ENCODE results near the gene TIMM8B. TPM values are rescaled to one million over a fixed set of nuclear protein-coding genes. Genes with fewer than 3 reads are reported as not detected.

TIMM8B gene
- total RNA-seq, 1 experiment from 2014 or later, result 42.4 TPM

GRCh38 chr11:112042961-112043304 is 43.6 kb downstream of the TIMM8B start:
- ChIA-PET CTCF (no interaction called here), POLR2A (ENCODE audit: unreplicated experiment) (interaction anchor here (0.5 kb wide), 1 partner anchor 39 kb away, joined by 5 read pairs; no protein-coding TSS in a partner anchor)
- no peak for DNase-seq
- Histone ChIP-seq H3K4me3 (no peak overlapping the region), H3K9me3 (ENCODE audit: insufficient read depth, low read depth) (no peaks in the 10 kb centered on the region), H2AFZ (no peak overlapping the region), H3F3A (ENCODE audit: insufficient read depth, low read depth) (peaks cover 22% of the 10 kb centered on the region), H3K4me1 (replicated peaks; ENCODE audit: insufficient read depth) (peaks cover 22% of the 10 kb centered on the region), H3K79me2 (ENCODE audit: low read depth) (peaks cover 3% of the 10 kb centered on the region; the same call in 1 of the 2 replicates), H3K27ac (peak overlapping the region; percentile 82), H3K36me3 (ENCODE audit: low read depth) (peaks cover 46% of the 10 kb centered on the region), H3K4me2 (peak overlapping the region; percentile 24), H4K20me1 (ENCODE audit: insufficient read depth) (no peaks in the 10 kb centered on the region), H3K9me2 (ENCODE audit: insufficient read depth) (no peaks in the 10 kb centered on the region), H3K27me3 (ENCODE audit: insufficient read depth, low read depth) (no peaks in the 10 kb centered on the region)
- TF ChIP-seq, protein P1, sequence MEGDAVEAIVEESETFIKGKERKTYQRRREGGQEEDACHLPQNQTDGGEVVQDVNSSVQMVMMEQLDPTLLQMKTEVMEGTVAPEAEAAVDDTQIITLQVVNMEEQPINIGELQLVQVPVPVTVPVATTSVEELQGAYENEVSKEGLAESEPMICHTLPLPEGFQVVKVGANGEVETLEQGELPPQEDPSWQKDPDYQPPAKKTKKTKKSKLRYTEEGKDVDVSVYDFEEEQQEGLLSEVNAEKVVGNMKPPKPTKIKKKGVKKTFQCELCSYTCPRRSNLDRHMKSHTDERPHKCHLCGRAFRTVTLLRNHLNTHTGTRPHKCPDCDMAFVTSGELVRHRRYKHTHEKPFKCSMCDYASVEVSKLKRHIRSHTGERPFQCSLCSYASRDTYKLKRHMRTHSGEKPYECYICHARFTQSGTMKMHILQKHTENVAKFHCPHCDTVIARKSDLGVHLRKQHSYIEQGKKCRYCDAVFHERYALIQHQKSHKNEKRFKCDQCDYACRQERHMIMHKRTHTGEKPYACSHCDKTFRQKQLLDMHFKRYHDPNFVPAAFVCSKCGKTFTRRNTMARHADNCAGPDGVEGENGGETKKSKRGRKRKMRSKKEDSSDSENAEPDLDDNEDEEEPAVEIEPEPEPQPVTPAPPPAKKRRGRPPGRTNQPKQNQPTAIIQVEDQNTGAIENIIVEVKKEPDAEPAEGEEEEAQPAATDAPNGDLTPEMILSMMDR (conservative IDR thresholded peaks at IDR 0.05), result no peak
- TF ChIP-seq EZH2 (IDR thresholded peaks at IDR 0.05; ENCODE audit: low read depth), result no peak
- intact Hi-C loops (cut with micrococcal nuclease; ENCODE audit: unreplicated experiment), result no loop called here
- no TSS peak for BruUV-seq (replicated peaks)

DNA sequence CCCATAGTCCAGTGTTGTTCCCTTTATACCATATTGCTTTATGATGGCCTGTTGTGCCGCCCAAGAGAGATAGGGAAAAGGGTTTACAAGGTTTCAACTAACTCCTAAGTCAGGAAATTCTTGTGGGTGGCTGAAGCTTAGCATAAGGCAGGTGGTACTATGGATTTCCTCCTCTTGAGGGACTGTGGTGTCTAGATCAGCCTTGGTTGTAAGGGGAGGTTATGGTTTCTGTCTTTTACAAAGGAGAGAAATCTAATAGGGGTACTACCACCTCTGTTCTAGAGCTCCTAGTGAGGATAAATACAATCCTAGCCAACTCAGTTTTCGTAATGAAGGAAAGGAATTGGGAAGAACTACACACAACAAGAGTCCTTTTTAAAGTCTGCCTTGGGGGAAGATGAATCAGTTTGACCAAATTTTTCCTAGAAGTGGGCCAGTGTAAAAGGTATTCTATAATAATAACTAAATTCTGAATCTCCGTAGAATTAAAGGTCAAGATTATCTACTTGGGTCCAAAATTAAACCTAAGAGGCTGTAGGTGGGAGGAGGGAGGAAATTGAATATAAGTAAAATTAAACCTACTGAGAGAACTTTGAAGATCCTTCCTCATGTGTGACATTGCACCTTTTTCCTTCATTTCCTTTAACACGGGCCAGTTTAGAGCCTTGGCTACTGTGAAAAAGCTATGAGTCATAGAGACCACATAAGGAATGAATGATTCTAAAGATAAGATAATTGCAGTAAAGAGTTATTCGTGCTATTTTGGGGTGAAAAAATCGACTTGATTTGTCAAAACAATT is 44.2 kb downstream of the TIMM8B start:
- Histone ChIP-seq H3K9me3 (ENCODE audit: insufficient read depth, low read depth) (no peaks in the 10 kb centered on the region), H3K27me3 (ENCODE audit: insufficient read depth, low read depth) (no peaks in the 10 kb centered on the region), H3F3A (ENCODE audit: insufficient read depth, low read depth) (peaks cover 22% of the 10 kb centered on the region), H3K36me3 (ENCODE audit: low read depth) (peaks cover 51% of the 10 kb centered on the region), H3K4me2 (peak overlapping the region; percentile 24), H3K4me1 (replicated peaks; ENCODE audit: insufficient read depth) (peaks cover 22% of the 10 kb centered on the region), H3K4me3 (no peak overlapping the region), H3K9me2 (ENCODE audit: insufficient read depth) (no peaks in the 10 kb centered on the region), H3K27ac (peak overlapping the region; percentile 82), H3K79me2 (ENCODE audit: low read depth) (peaks cover 3% of the 10 kb centered on the region; the same call in 1 of the 2 replicates), H2AFZ (no peak overlapping the region), H4K20me1 (ENCODE audit: insufficient read depth) (no peaks in the 10 kb centered on the region)
- TF ChIP-seq, protein P1 (conservative IDR thresholded peaks at IDR 0.05), result no peak
- TF ChIP-seq EZH2 (IDR thresholded peaks at IDR 0.05; ENCODE audit: low read depth), result no peak
- BruUV-seq (replicated peaks), result TSS peak; percentile 44
- POLR2A ChIA-PET (ENCODE audit: unreplicated experiment), result interaction anchor here (0.5 kb wide), 1 partner anchor 39 kb away, joined by 5 read pairs; no protein-coding TSS in a partner anchor
- CTCF ChIA-PET, result no interaction called here
- intact Hi-C loops (cut with micrococcal nuclease; ENCODE audit: unreplicated experiment), result no loop called here
- peak in 1 of 2 experiments; percentile 90 for DNase-seq

DNA sequence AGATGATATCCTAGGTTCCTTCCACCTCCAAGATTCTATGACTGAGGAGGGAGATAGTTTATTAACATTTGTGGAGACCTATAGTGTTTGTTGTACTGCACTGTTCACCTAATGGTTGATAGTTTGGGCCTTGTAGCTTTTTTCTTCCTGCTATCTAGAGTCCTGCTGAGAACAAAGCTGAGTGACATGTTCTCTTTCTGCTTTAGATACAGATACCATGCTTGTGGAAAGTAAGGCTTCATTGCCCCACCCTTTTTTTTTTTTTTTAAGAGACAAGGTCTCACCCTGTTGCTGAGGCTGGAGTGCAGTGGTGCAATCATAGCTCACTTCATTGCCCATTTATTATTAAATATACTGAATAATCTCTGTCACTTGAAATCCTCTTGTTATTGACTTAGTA is 49.0 kb downstream of the TIMM8B start:
- TF ChIP-seq, protein P1 (conservative IDR thresholded peaks at IDR 0.05), result no peak
- POLR2A ChIA-PET (ENCODE audit: unreplicated experiment), result no interaction called here
- Histone ChIP-seq H2AFZ (no peak overlapping the region), H3K4me1 (replicated peaks; ENCODE audit: insufficient read depth) (peaks cover 20% of the 10 kb centered on the region), H3K36me3 (ENCODE audit: low read depth) (peaks cover 40% of the 10 kb centered on the region), H3K27me3 (ENCODE audit: insufficient read depth, low read depth) (no peaks in the 10 kb centered on the region), H4K20me1 (ENCODE audit: insufficient read depth) (no peaks in the 10 kb centered on the region), H3K79me2 (ENCODE audit: low read depth) (0 out of 2 replicates have a peak, but pooled peaks cover 2% of the 10 kb centered on the region), H3K9me3 (ENCODE audit: insufficient read depth, low read depth) (no peaks in the 10 kb centered on the region), H3K9me2 (ENCODE audit: insufficient read depth) (no peaks in the 10 kb centered on the region), H3K4me2 (no peak overlapping the region), H3K4me3 (no peak overlapping the region), H3K27ac (no peak overlapping the region), H3F3A (ENCODE audit: insufficient read depth, low read depth) (peaks cover 37% of the 10 kb centered on the region)
- DNase-seq, result no peak
- BruUV-seq (replicated peaks), result no TSS peak
- CTCF ChIA-PET, result no interaction called here
- intact Hi-C loops (cut with micrococcal nuclease; ENCODE audit: unreplicated experiment), result no loop called here

Other genes starting within 250 kb of the TIMM8B start
- gene ALG9, start 215.2 kb downstream of the TIMM8B start, total RNA-seq (2021), result 19.1 and 27.8 TPM in 2 replicates
- gene FDXACB1, start 207.6 kb downstream of the TIMM8B start, total RNA-seq (2021), result 2.1 and 2.2 TPM in 2 replicates
- gene CFAP68, start 207.2 kb downstream of the TIMM8B start, total RNA-seq (2021), result 27.4 and 46.8 TPM in 2 replicates
- gene CRYAB, start 175.0 kb downstream of the TIMM8B start, total RNA-seq (2021), result not detected in 2 replicates
- 0.28 and 0.80 TPM in 2 replicates for gene HSPB2, start 174.0 kb downstream of the TIMM8B start, total RNA-seq (2021)
- 2.9 and 6.4 TPM in 2 replicates for gene C11orf52, start 167.8 kb downstream of the TIMM8B start, total RNA-seq (2021)
- gene DIXDC1, start 149.4 kb downstream of the TIMM8B start, total RNA-seq (2021), result 4.4 and 4.9 TPM in 2 replicates
- gene DLAT, start 61.3 kb downstream of the TIMM8B start, total RNA-seq (2021), result 27.8 and 44.9 TPM in 2 replicates
- 2.0 and 4.8 TPM in 2 replicates for gene PIH1D2, start 12.7 kb downstream of the TIMM8B start, total RNA-seq (2021)
- gene NKAPD1, start 12.5 kb downstream of the TIMM8B start, total RNA-seq (2021), result 16.5 and 17.6 TPM in 2 replicates
- 99.5 and 122 TPM in 2 replicates for gene SDHD, start 117 bp upstream of the TIMM8B start, total RNA-seq (2021)
- 42.8 and 59.1 TPM in 2 replicates for gene IL18, start 77.3 kb upstream of the TIMM8B start, total RNA-seq (2021)
- gene TEX12, start 80.6 kb upstream of the TIMM8B start, total RNA-seq (2021), result not detected in 2 replicates
- gene BCO2, start 88.8 kb upstream of the TIMM8B start, total RNA-seq (2021), result 3.0 and 3.3 TPM in 2 replicates
- gene PTS, start 139.7 kb upstream of the TIMM8B start, total RNA-seq (2021), result 37.6 and 43.0 TPM in 2 replicates
- gene PLET1, start 174.1 kb upstream of the TIMM8B start, total RNA-seq (2021), result not detected in 2 replicates

All from PC-9 (cell line).